ENCODE measurements around the gene ENAH.
"Not testable (repeated sequence)": the region's sequence is repeated elsewhere in the genome, so short reads cannot be mapped to it uniquely, and the experiment has no call there.

Gene ENAH

GRCh38 chr1:225695578-225696337, 42.8 kb upstream of the ENAH start:
- TF ChIP-seq CTCF (IDR thresholded peaks at IDR 0.05), result no peak
- Mint-ChIP-seq H3K36me3 (ENCODE audit: low read depth) (peaks cover 12% of the 10 kb centered on the region), H3K4me1 (peaks cover 44% of the 10 kb centered on the region), H3K9me3 (peaks cover 17% of the 10 kb centered on the region), H3K27me3 (ENCODE audit: low read depth, poor library complexity) (peaks cover 7% of the 10 kb centered on the region), H3K4me3 (no peak overlapping the region), H3K27ac (peak overlapping the region; percentile 16)
- DNase-seq, result peak; percentile 17

- Mint-ChIP-seq H3K4me3 (no peak overlapping the region), H3K4me1 (peaks cover 29% of the 10 kb centered on the region), H3K27ac (no peak overlapping the region), H3K36me3 (ENCODE audit: low read depth) (peaks cover 12% of the 10 kb centered on the region), H3K27me3 (ENCODE audit: low read depth, poor library complexity) (peaks cover 10% of the 10 kb centered on the region), H3K9me3 (peaks cover 17% of the 10 kb centered on the region)
- TF ChIP-seq CTCF (IDR thresholded peaks at IDR 0.05), result no peak
- no peak for DNase-seq
Measured at GRCh38 chr1:225694151-225694603, 41.3 kb upstream of the ENAH start.

- Mint-ChIP-seq H3K36me3 (ENCODE audit: low read depth) (peaks cover 12% of the 10 kb centered on the region), H3K9me3 (peaks cover 17% of the 10 kb centered on the region), H3K4me1 (peaks cover 28% of the 10 kb centered on the region)
- H3K27ac Mint-ChIP-seq; H3K27me3 Mint-ChIP-seq (ENCODE audit: low read depth, poor library complexity); DNase-seq; H3K4me3 Mint-ChIP-seq: not testable (repeated sequence)
Measured at GRCh38 chr1:225693697-225694096, 40.8 kb upstream of the ENAH start.

GRCh38 chr1:225693085-225693696, 40.3 kb upstream of the ENAH start:
- no peak overlapping the region for H3K27ac Mint-ChIP-seq
- peaks cover 17% of the 10 kb centered on the region for H3K9me3 Mint-ChIP-seq
- peaks cover 12% of the 10 kb centered on the region for H3K36me3 Mint-ChIP-seq (ENCODE audit: low read depth)
- no peak overlapping the region for H3K4me3 Mint-ChIP-seq
- peaks cover 31% of the 10 kb centered on the region for H3K4me1 Mint-ChIP-seq
- TF ChIP-seq CTCF (IDR thresholded peaks at IDR 0.05), result no peak
- peaks cover 10% of the 10 kb centered on the region for H3K27me3 Mint-ChIP-seq (ENCODE audit: low read depth, poor library complexity)
- no peak for DNase-seq

DNA sequence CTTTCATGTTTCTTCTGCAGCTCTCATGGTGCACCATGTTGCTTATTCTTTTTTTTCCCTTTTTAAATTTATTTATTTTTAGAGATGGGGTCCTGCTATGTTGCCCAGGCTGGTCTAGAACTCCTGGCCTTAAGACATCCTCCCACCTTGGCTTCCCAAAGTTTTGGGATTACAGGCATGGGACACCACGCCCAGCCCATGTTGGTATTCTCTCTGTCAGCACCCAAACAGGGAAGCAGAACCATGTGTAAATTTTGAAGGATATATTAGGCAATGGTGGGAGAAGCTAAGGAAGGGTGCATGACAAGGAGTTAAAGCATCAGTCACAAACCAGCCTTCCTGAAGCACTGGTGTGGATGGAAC, 39.6 kb upstream of the ENAH start:
- Mint-ChIP-seq H3K4me1 (peaks cover 32% of the 10 kb centered on the region), H3K9me3 (peaks cover 17% of the 10 kb centered on the region), H3K27ac (no peak overlapping the region), H3K36me3 (ENCODE audit: low read depth) (peaks cover 12% of the 10 kb centered on the region), H3K27me3 (ENCODE audit: low read depth, poor library complexity) (peaks cover 10% of the 10 kb centered on the region), H3K4me3 (no peak overlapping the region)
- no peak for DNase-seq
- TF ChIP-seq CTCF (IDR thresholded peaks at IDR 0.05), result no peak

- DNase-seq, result no peak
- Mint-ChIP-seq H3K27me3 (ENCODE audit: low read depth, poor library complexity) (peaks cover 10% of the 10 kb centered on the region), H3K9me3 (peaks cover 17% of the 10 kb centered on the region), H3K27ac (no peak overlapping the region), H3K4me1 (peaks cover 27% of the 10 kb centered on the region), H3K4me3 (no peak overlapping the region), H3K36me3 (ENCODE audit: low read depth) (peaks cover 12% of the 10 kb centered on the region)
- TF ChIP-seq CTCF (IDR thresholded peaks at IDR 0.05), result no peak
Measured at GRCh38 chr1:225691861-225692516, 39.1 kb upstream of the ENAH start.

Data from nephron progenitor cell (in vitro differentiated cells).